Tibial artery (tissue), 4 donors: ENCODE measurements around the gene UGCG.

Experiments used
- DNase-seq, 2 donors: peaks; one replicate each; pipeline ENCODE4 v3.0.0-alpha.2; 2019
- H3K27ac ChIP-seq, 2 donors: fragments of 200-600 bp; sonication (generic) in 1 of 2; 1 replicate in 1 of 2; 2 replicates in 1 of 2; pipeline ENCODE4 v1.5.1; 2018 to 2019; ENCODE audit warnings: mild to moderate bottlenecking in 1 of 2
- H3K27me3 ChIP-seq, 2 donors: fragments of 200-600 bp; sonication (generic) in 1 of 2; one replicate each; pipeline versions ENCODE4 v1.5.1 to v1.6.0; 2016 to 2019
- H3K36me3 ChIP-seq, 3 donors: fragments of 200-600 bp; sonication (generic) in 2 of 3; one replicate each; pipeline ENCODE4 v1.5.1; 2016 to 2019; ENCODE audit warnings: mild to moderate bottlenecking in 2 of 3
- H3K4me1 ChIP-seq, 4 donors: fragments of 200-600 bp; sonication (generic) in 2 of 4; 1 replicate in 3 of 4; 2 replicates in 1 of 4; pipeline ENCODE4 v1.5.1; 2016 to 2019
- H3K4me3 ChIP-seq, 2 donors: fragments of 200-600 bp; sonication (generic) in 1 of 2; 1 replicate in 1 of 2; 2 replicates in 1 of 2; pipeline ENCODE4 v1.5.1; 2018 to 2019; ENCODE audit warnings: mild to moderate bottlenecking in 2 of 2
- H3K9me3 ChIP-seq, 3 donors: fragments of 200-600 bp; sonication (generic) in 1 of 3; one replicate each; pipeline ENCODE4 v1.5.1; 2016 to 2019
- intact Hi-C: fragments of 100-400 bp; cut with DNase I; formaldehyde crosslinking; loops from one replicate; pipeline ENCODE4 v1.15.0; 2023; ENCODE audit warnings: low total_unique reads
- TF ChIP-seq, protein P1 (sequence below), 2 experiments: fragments of 200-600 bp in 1 of 2; fragments of 450-650 bp in 1 of 2; IDR thresholded peaks; one replicate each; pipeline ENCODE4 v1.5.1; 2017 to 2019; ENCODE audit warnings: antibody characterized with exemption in 2 of 2, mild to moderate bottlenecking in 1 of 2, moderate library complexity in 1 of 2

The UGCG gene

DNA sequence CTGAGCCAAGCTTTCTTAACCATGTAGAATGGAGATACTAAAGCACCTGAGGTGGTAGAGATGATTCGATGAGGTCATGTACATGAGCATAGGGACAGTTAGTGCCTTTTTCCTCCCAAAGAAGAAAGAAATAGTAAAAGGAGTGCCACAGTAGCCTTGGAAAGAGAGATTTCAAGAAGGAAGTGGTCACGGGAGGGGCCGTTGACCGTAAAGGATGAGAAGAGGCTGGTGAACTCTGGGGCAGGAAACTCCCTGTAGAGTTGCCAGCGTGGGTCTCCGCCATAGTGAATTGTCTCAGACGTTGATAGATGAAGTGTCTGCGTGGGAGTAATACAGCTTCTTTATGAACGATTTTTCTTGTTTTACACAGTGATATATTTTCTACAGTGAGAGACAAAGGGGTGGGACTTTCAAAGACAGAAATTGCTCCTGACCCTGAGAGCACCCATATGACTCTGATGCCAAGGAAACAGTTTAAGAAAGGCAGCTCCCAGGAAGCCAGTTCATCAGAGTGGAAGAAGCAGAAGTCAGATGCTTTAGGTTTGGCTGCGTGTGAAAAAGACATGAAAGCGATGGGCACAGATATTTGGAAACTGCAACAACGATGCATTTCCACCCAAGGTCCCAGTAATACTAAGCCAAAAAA, 41.3 kb downstream of the UGCG start:
- H3K4me1 ChIP-seq: no peaks in the 10 kb centered on the region
- intact Hi-C loops: no loop called here
- H3K27ac ChIP-seq: no peak overlapping the region

DNA sequence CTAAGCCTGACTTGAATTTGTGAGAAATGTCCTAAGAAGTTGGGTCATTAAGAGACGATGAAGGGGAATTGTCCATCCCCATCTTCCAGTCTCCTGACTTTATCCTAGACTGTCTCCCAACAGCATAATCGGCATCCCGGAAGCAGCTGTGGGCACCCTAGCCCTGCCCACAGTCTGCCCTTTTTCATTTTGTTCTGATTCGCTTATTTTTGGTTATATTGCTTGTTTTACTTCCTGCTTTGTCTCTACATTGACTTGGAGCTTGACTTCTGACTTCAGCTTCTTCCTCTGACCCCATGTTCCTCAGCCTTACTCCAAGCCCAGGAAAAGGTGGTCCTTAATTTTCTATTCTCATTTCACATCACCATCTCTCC, 41.8 kb downstream of the UGCG start:
- intact Hi-C loops: no loop called here
- TF ChIP-seq, protein P1, sequence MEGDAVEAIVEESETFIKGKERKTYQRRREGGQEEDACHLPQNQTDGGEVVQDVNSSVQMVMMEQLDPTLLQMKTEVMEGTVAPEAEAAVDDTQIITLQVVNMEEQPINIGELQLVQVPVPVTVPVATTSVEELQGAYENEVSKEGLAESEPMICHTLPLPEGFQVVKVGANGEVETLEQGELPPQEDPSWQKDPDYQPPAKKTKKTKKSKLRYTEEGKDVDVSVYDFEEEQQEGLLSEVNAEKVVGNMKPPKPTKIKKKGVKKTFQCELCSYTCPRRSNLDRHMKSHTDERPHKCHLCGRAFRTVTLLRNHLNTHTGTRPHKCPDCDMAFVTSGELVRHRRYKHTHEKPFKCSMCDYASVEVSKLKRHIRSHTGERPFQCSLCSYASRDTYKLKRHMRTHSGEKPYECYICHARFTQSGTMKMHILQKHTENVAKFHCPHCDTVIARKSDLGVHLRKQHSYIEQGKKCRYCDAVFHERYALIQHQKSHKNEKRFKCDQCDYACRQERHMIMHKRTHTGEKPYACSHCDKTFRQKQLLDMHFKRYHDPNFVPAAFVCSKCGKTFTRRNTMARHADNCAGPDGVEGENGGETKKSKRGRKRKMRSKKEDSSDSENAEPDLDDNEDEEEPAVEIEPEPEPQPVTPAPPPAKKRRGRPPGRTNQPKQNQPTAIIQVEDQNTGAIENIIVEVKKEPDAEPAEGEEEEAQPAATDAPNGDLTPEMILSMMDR (IDR thresholded peaks at IDR 0.05): no peak
- H3K4me3 ChIP-seq: no peak overlapping the region
- DNase-seq: no peak
- no peaks in the 10 kb centered on the region for H3K4me1 ChIP-seq
- no peaks in the 10 kb centered on the region for H3K27me3 ChIP-seq
- no peak overlapping the region for H3K27ac ChIP-seq
- H3K9me3 ChIP-seq: no peaks in the 10 kb centered on the region
- peaks cover 10 to 13% (median 10%) of the 10 kb centered on the region in 3 donors for H3K36me3 ChIP-seq

More for the DNA sequence above, 41.3 kb downstream of the UGCG start:
- no peak overlapping the region for H3K4me3 ChIP-seq
- no peaks in the 10 kb centered on the region for H3K9me3 ChIP-seq
- TF ChIP-seq, protein P1 (IDR thresholded peaks at IDR 0.05): no peak
- DNase-seq: peak in 1 of 2 donors; percentile 48
- no peaks in the 10 kb centered on the region for H3K27me3 ChIP-seq
- peaks cover 14 to 15% (median 15%) of the 10 kb centered on the region in 3 donors for H3K36me3 ChIP-seq

DNA sequence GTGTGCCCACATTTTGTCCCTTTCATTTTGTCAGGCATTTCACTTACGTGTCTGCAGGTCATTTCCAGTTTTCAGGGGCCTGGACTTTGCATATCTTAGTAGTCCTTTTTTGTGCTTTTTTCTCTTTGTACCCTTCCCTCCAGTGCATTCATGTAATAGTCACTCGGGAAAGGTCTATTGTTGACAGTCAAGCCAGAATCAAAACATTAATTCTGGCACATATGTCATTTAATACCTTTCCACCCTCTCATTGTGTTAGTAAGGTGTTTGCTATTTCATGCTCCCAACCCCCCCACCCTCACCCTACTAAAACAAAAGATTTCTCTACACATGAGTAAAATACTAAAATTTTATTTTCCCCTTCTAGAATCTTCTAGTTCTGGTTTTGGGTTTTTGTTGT, 42.7 kb downstream of the UGCG start:
- intact Hi-C loops: no loop called here
- TF ChIP-seq, protein P1 (IDR thresholded peaks at IDR 0.05): no peak
- Histone ChIP-seq H3K36me3 (peaks cover under 1 to 7% (median 6%) of the 10 kb centered on the region in 3 donors), H3K9me3 (no peaks in the 10 kb centered on the region), H3K4me1 (no peaks in the 10 kb centered on the region), H3K27me3 (no peaks in the 10 kb centered on the region), H3K27ac (no peak overlapping the region), H3K4me3 (no peak overlapping the region)
- DNase-seq: no peak

DNA sequence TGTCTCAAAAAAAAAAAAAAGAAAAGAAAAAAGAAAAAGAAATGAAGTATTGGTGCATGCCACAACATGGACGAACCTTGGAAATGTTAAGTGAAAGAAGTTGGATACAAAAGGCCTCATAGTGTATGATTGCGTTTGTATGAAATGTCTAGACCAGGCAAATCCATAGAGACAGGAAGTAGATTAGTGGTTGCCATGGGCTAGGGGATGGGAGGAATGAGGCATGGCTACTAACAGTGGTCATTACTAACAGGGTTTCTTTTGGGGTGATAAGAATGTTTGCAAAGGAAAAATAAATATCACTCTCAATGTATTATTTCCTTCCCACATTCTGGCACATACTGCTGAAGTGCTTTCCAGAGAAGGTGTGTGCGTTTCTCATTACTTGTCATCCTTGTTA, 44.1 kb downstream of the UGCG start:
- no peaks in the 10 kb centered on the region for H3K9me3 ChIP-seq
- no peak overlapping the region for H3K4me3 ChIP-seq
- peaks cover 0 to 3% (median 0%) of the 10 kb centered on the region in 3 donors for H3K36me3 ChIP-seq
- intact Hi-C loops: no loop called here
- DNase-seq: no peak
- no peaks in the 10 kb centered on the region for H3K4me1 ChIP-seq
- TF ChIP-seq, protein P1 (IDR thresholded peaks at IDR 0.05): no peak
- H3K27ac ChIP-seq: no peak overlapping the region
- no peaks in the 10 kb centered on the region for H3K27me3 ChIP-seq

DNA sequence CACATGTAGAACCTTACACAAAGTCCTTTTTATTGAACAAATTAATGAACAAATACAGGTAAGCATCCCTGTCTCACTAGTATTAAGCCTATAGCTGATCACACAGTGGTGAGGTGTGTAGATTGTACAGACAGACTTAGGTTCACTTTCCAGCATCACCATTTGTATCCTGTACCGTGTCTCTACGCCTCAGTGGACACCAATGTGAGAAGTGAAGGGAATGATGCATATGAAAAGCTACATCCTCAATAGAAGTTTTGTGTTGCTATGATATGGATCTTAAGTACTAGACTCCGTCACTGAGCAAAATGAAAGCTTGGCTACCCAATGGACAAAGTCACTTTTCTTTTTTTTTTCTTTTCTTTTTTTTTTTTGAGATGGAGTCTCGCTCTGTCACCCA, 46.6 kb downstream of the UGCG start:
- DNase-seq: no peak
- H3K27me3 ChIP-seq: no peaks in the 10 kb centered on the region
- no peaks in the 10 kb centered on the region for H3K4me1 ChIP-seq
- no peak overlapping the region for H3K4me3 ChIP-seq
- intact Hi-C loops: no loop called here
- H3K27ac ChIP-seq: no peak overlapping the region
- H3K36me3 ChIP-seq: no peaks in the 10 kb centered on the region
- TF ChIP-seq, protein P1 (IDR thresholded peaks at IDR 0.05): no peak
- no peaks in the 10 kb centered on the region for H3K9me3 ChIP-seq

DNA sequence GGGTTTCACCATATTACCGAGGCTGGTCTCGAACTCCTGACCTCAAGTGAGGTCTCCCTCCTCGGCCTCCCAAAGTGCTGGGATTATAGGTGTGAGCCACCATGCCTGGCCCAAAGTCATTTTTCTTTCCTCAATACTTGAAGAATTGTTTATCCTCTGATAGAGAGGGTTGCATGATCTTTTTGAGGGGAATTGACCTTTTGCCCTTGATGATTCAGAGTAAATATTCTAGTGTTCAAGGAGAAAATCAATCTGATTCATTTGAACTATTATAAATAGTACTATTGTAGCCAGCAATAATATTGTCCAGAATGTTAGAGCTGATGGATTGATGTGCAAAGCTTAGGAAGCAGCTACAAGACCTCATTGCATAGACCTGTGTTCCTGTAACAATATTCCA, 47.1 kb downstream of the UGCG start:
- Histone ChIP-seq H3K27me3 (no peaks in the 10 kb centered on the region), H3K9me3 (no peaks in the 10 kb centered on the region), H3K27ac (no peak overlapping the region), H3K4me1 (no peaks in the 10 kb centered on the region), H3K4me3 (no peak overlapping the region), H3K36me3 (no peaks in the 10 kb centered on the region)
- no peak for DNase-seq
- intact Hi-C loops: no loop called here
- TF ChIP-seq, protein P1 (IDR thresholded peaks at IDR 0.05): no peak
